Measurements from ENCODE around the gene SMG1.
"Not testable (repeated sequence)": the region's sequence is repeated elsewhere in the genome, so short reads cannot be mapped to it uniquely, and the experiment has no call there.

- not testable (repeated sequence) for TF ChIP-seq CTCF (conservative IDR thresholded peaks at IDR 0.05 in 1 of 2, IDR thresholded peaks at IDR 0.05 in 1 of 2; ENCODE audit: low read depth in 1 of 2, low read length in 2 of 2); EZH2 (IDR thresholded peaks at IDR 0.05; ENCODE audit: low read length, missing control alignments)
These were observed 48.9 kb downstream of the SMG1 start for GRCh38 chr16:18877259-18877658.
